NOMO-1 treated with DMSO at 0.1 percent for 48 hours (cell line): ENCODE data around the gene EAF2.
A peak's percentile ranks its signal among the peaks of the same experiment; 100 is the strongest.

Source experiments
- DNase-seq: peaks from one replicate; lab custom pipeline; 2025; ENCODE audit not compliant: unreplicated experiment; lab: John Stamatoyannopoulos, UW

Gene EAF2

GRCh38 chr3:121834671-121835464, at the start of gene EAF2, which contains the start of gene IQCB1:
EAF2 (plus strand) TSS chr3:121835209; CDS start chr3:121835286, 77 bp downstream.
IQCB1 (minus strand) TSS chr3:121835060; CDS start chr3:121828960, 6,100 bp downstream.
- peak; percentile 93 for DNase-seq

- DNase-seq = no peak
These were observed 48.5 kb upstream of the EAF2 start for GRCh38 chr3:121786485-121786884.

- no peak for DNase-seq
These were observed 41.9 kb upstream of the EAF2 start for GRCh38 chr3:121793078-121793477.

GRCh38 chr3:121794264-121794983, 40.6 kb upstream of the EAF2 start:
- DNase-seq = no peak

DNA sequence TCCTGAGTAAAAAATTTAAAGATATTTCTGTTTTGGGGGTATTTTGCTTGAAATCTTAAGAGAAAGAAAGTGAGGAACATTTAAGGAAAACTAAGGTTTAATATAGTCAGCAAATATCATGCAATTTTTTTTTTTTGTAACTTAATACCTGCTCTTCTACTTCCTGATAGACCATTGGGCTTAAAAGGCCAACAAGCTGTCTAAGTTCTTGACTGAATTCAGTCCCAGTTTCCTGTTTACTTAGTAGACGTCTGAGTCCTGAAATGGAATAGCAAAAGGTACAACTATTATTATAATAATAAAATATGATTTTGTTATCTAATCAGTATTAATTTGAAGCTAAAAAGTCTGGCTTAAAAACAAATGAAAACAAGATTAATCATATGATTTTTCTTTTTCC, 38.0 kb upstream of the EAF2 start:
- no peak for DNase-seq

DNA sequence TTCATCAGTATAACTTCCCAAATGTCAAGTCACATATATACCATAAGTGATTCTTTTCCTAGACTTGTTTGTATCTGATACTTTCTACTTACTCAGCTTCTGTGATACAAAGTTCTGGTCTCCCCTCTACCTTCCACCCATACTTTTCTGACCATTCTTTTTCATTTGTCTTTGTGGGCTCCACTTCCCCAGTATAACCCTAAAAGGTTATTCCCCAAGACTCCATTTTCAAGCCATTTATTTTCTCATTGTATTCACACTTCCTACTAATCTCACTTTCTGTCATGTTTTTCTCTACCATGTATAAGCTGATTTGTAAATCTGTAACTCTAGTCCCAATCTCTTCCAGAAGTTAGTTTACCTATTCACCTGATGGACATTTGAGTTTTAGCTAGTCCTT, 34.1 kb upstream of the EAF2 start:
- no peak for DNase-seq

GRCh38 chr3:121803771-121804320, 31.2 kb upstream of the EAF2 start:
- DNase-seq = peak; percentile 40

DNA sequence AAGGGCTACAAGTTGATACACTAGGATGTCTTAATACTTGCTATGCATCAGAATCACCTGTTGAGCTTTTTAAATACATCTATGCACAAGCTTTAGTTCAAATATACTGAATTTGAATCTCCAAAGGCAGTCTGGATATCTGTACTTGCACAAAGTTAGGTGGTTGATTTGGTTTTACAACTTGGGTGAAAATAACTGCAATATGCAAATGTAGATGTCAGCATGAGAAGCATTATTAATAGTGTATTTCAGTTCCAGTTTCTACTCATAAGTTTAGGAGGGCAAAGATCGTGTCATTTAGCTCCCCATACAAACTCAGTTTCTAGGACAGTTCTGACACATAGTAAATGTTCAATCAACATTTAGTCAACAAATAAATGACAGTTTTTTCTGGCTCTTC, 25.8 kb upstream of the EAF2 start:
- DNase-seq = no peak

GRCh38 chr3:121817753-121818152, 17.3 kb upstream of the EAF2 start:
- DNase-seq = peak; percentile 49

DNA sequence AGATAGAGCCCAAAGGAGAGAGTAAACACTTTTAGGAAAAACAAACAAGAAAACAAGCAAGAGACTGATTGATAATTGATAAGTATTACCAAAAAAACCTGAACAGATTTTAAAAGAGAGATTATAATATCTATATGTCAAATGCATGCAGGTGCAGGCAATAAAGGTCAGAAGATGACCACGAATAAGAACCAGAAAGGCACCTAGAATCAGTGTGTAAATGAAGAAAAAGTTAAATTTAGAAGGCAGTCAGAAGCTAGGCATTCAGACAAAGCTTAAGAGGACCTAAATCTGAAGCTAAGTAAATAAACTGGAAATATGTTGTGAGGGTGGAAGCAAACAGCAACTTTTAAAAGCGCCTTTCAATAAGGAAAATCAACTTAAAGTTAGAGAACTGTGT, 16.4 kb upstream of the EAF2 start:
- DNase-seq = no peak

- DNase-seq = no peak
These were observed 15.8 kb upstream of the EAF2 start for GRCh38 chr3:121819236-121819635.

- no peak for DNase-seq
These were observed 13.4 kb upstream of the EAF2 start for GRCh38 chr3:121821421-121822199.

- DNase-seq = no peak
These were observed 12.0 kb upstream of the EAF2 start for GRCh38 chr3:121822973-121823372.

DNA sequence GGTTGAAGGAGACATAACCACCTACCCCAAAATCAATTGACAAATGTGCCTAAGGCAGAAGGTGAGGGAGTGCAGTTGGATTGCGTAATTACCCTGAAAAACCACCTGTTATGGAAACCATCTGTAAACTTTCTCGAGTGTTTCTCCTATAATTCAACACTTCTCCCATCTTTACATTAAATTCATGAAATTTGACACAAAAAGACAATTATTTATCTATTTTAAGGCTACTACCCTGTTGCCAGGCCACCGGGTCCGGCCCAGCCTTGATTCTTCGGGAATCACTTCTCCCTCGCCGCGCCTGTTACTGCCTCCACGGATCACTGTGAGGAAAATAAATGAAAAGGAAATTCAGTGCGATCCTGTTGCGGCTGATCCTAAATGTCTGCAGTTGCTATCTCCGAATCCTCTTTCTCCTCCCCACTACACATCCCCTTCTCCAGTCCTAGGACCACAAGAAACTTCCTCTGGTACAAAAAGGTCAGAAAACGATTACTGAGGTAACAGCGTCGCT, 795 bp upstream of the EAF2 start:
- DNase-seq = no peak

DNA sequence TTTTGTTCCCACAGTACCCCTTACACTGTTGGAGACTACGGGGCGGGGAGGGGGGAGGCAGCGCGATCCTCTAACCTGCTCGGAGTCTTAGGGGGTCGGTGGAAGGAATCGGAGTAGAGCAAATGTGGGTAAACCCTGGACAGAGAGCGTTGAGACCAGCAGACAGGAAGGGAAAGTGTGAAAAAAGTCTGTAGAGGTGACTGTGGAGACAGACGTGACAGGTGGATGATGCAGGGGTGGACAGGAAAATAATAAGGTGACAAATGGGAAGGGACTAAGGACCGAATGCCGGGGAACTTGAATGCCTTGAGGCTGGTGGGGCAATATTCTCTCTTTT, 424 bp downstream of the EAF2 start:
- no peak for DNase-seq

GRCh38 chr3:121836064-121836463, 1.1 kb downstream of the EAF2 start:
- DNase-seq = peak; percentile 86

GRCh38 chr3:121836481-121836880, 1.5 kb downstream of the EAF2 start:
- DNase-seq = peak; percentile 25

DNA sequence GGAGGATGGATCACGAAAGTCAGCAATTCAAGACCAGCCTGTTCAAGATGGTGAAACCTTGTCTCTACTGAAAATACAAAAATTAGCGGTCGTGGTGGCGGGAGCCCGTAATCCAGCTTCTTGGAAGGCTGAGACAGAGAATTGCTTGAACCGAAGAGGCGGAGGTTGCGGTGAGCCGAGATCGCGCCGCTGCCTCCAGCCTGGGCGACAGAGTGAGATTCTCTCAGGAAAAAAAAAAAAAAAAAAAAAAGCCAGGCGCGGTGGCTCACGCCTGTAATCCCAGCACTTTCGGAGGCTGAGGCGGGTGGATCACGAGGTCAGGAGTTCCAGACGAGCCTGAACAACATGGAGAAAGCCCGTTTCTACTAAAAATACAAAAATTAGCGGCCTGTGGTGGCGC, 5.0 kb downstream of the EAF2 start:
- DNase-seq = no peak

GRCh38 chr3:121844892-121845291, 9.9 kb downstream of the EAF2 start:
- no peak for DNase-seq

DNA sequence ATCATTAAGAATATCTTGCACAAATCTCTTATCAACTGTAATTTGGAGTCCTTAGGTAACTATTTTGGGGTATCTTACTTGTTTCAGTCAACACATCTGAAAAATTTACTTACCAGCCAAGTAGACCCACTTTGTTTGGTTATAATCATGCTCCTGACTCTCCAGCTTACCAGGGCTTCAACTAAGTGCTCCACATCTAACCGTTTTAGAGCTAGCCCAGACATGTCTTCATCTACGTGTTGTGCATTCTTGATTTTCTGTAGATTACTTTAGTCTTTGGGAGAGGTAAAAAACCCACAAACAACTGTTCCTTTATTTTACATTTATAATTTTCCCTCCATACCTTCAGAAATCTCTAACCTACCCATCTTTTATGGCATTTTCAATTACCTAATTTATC, 17.2 kb downstream of the EAF2 start:
- no peak for DNase-seq

DNA sequence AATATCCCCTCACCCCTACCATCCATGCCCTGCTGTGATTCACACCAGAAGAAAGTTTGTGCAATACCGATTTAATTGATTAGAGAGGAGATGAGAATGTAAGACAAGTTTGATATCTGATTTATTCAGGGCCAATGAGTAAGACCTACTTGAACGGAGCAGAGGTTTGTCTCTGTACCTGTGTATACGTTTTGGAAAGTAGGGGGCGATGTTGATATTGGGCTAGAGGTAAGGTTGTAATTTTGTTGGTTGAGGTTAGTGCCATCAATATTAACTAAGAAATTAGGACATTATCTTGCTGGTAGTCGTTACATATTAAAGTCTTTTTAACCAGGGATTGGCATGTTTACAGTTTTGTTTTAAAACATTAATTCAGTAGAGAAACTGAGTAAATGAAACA, 20.5 kb downstream of the EAF2 start:
- no peak for DNase-seq
